HG02870 (cell line): ENCODE data around the gene MDFI.

ENCODE experiments used
- ATAC-seq: cut with Tn5 transposase; IDR thresholded peaks from one replicate; pipeline ENCODE4 v1.9.1; 2021; ENCODE audit warnings: mild to moderate bottlenecking, moderate library complexity; ENCODE audit not compliant: unreplicated experiment

MDFI gene

GRCh38 chr6:41648070-41648585, 9.9 kb downstream of the MDFI start:
- ATAC-seq, result no peak

- ATAC-seq, result no peak
Observed at GRCh38 chr6:41648921-41649320, 10.7 kb downstream of the MDFI start.

GRCh38 chr6:41649596-41649995, 11.3 kb downstream of the MDFI start:
- ATAC-seq, result no peak

- no peak for ATAC-seq
Observed at GRCh38 chr6:41650120-41650519, 11.9 kb downstream of the MDFI start.

DNA sequence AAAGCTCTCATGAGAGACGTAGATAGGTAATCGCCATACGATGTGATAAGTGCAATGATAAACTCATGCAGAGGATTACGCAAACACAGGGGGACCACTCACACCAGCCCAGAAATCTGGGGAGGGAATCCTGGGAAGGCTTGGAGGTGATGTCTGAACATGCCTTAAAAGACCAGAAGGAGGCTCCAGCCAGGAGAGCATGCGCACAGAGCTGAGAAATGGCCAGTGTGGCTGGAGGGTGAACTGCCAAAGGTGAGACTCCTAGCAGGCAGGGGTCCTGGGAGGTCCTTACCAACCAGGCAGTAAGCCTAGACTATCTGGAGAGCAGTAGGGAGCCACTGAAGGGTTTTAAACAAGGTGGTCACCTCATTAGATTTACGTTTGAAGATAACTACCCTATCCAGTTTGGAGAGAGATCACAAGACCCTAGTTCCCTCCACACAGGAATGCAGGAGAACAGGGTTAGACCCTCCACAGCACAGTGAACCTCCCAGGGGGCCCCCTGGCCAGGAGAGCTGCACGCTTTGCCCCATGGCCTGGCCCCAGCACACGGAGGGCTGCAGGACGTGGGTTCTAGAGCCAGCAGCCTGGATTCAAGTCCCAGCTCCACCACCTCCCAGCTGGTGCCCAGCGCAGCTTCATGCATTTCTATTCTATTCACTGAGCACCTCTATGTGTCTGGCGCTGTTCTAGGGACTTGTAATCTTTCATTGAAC, 13.1 kb downstream of the MDFI start:
- no peak for ATAC-seq

GRCh38 chr6:41651962-41652657, 13.8 kb downstream of the MDFI start:
- ATAC-seq, result no peak

- no peak for ATAC-seq
Observed at GRCh38 chr6:41652866-41653652, 14.8 kb downstream of the MDFI start.

- ATAC-seq, result no peak
Observed at GRCh38 chr6:41653691-41654090, 15.4 kb downstream of the MDFI start.

GRCh38 chr6:41654151-41654697, 16.0 kb downstream of the MDFI start:
- no peak for ATAC-seq

DNA sequence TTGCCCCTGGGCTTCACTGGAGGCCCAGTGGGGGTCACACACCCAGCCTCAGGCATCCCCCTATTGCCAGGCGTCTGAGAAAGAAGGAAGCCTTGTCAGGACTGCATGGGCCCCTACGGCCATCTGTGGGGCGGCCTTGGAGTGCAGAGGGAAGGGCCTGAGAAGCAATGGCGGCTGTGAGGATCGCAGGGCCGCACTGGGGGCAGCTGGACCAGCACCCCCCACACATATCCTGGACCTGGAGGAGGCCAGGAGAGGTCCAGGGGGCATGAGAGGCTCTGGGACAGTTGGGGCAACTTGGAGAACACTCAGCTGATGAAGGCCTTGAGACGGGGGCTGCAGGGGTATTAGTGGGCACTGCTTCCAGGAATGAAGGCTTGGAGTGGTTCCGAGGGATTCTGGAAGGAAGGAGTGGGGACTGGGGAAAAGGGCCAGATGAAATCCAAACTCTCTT, 16.5 kb downstream of the MDFI start:
- no peak for ATAC-seq

DNA sequence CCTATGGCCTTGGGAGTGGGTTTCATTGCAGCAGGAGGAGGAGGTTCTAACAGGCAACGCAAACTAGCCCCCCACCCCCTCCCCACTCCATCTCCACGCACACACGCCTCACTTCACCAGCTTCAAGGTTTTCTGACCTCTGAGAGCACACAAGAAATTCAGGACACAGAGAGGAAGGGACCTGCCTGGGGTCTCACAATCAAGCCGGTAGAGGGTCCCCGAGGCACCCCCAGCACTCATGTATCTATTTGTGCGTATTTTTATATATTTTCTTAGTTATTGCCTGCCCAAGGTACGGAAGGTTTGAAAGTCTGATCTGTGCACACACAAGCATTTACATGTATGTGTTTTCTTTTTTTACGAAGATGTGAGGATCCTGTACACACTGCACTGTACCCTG, 16.9 kb downstream of the MDFI start:
- ATAC-seq, result no peak

GRCh38 chr6:41655646-41656001, 17.4 kb downstream of the MDFI start:
- ATAC-seq, result no peak

DNA sequence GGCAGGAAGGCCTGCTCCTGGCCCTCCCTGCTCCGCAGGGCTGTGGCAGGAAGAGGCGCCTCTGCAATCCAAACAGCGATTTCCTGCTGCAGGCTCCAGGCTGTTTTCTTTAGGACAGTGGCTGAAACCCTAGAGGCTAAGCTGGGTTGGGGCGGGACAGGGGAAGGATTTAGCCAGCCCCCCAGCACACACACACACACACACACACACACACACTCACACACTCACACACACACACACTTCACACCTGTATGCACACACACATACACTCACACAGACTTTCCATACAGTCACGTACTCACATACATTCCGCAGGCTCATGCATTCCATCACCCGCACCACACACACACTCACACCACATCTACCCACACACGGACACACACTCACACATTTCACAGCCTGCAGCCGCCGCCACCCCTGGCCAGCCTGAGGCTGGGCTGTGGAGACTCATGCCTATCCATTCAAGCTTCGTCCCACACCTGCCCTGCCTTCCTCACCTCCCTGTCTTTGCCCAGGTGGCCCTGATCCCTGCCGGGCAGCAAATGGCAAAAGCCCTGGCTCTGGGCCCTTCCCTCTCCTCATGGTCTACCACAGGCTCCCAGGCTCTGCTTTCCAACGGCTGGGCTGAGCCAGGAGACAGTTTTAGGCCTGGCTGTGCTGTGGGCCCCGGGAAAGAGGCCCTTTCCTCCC, 17.9 kb downstream of the MDFI start:
- ATAC-seq, result no peak

DNA sequence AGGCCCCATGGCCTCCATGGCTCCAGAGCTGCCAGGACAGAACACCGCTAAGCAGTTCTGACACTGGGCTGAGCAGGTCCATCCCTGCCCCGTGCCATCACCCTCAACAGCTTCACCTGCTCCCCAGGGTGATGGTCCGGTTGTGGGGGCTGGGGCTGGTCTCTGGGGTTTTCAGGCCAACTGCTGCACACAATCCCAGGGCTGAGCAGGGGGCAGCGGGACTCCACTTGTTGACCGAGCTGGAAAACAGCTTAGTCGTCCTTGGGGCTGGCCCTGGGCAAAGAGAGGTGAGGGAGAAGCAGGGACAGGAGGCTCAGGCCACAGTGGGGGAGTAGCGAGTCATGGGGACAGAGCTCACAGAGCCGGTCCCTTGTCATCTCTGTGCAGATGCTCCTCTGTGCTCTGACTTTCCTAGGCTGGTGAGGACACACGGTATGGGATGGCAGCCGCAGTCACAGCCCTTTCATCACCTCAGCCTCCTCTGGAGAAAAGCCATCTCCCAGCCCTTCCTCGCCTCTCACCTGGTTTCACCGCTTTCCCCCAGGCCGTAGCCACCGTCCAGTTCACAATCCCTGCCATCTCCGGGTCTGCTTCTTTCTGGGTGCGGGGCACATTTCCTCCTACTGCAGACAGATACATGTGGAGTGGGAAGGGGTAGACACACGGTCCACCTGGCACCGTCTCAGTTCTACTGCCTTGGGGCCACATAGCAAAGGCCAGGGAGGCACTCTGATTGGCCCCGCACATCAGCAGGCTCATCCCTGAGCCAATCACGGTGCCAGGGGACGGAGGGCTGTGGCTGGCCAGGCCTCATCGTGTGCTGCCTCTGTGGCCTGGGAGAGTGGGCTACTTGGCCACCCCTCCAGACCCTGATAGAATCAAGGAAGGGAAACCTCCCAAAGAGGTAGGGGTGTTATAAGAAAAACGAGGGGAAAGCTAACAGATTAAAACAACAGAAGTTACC, 19.1 kb downstream of the MDFI start:
- ATAC-seq, result no peak

DNA sequence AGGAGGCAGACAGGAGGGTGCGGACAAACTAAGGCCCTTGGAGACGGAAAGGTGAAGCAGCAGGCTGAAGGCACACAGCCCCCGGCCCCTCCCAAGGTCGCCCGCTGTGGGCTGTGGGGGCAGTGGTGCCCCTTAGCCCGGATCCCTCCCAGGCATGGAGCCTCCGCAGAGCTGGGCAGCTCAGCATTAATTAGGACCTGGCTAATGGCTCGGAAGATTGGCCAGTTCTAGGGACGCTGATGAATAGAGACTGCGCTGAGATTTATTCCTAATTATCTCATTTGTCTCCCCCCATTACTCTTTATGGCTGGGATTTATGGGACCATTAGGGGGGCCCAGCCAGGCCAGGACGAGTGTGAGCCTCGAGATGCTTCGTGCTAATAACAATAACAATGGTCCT, 20.4 kb downstream of the MDFI start:
- ATAC-seq, result no peak

DNA sequence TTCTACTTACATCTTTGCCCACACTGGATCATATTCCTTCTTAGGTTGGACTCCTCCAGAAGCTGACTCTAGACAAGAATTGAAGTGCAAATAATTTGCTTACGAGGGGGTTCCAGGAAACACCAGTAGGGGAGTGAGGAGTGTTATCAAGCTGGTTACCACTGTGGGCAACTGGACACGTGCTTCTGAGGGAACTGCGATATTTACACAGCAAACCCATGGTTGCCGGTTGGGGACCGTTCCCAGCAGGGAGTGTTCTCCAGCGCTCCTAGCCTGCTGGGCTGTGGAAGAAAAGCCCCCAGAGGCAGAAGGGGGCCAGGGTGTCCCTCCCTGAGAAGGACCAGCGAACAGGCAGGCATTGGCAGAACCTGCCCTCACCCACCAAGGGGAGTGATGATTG, 21.7 kb downstream of the MDFI start:
- ATAC-seq, result no peak

DNA sequence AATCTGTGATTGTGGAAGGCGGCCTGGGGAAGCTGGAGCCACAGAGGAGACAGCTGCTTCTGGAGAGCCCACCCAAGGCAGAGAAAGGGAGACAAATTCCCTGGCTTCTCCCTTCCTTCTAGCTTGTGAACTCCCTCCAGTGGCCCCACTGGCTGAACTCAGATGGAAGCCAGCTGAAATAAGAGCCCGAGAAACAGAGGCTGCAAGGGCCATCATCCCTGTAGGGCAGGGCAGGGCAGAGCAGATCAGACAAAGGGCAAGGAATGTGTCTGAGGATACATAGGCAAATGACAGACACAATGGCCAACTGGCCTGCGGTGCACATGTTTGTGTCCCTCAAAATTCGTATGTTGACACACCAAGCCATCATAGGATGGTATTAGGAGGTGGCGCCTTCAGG, 25.3 kb downstream of the MDFI start:
- ATAC-seq, result no peak

DNA sequence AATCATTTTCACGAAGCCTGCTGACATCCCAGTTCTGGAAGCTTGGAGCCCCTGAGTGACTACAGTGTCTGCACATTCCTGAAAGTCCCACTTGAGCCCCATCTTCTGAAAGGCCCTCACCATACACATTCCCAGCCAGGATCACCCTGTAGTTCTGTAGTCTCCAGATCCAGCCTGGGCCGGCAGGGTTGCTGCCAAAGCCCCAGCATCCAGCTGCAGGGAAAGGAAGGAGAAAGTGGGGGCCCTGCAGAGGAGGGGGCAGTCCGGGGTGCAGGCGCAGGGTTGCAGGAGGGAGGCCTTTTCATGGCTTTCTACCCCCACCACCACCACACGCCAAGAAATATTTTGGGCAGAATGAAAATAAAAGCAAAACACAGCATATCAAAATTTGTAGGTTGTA, 26.0 kb downstream of the MDFI start:
- no peak for ATAC-seq

- no peak for ATAC-seq
Observed at GRCh38 chr6:41667195-41667594, 28.9 kb downstream of the MDFI start.

GRCh38 chr6:41668968-41669367, 30.7 kb downstream of the MDFI start:
- no peak for ATAC-seq
